Stomach (tissue), 9 donors: ENCODE results near the gene TMEM132D. TPM values are rescaled to one million over a fixed set of nuclear protein-coding genes. Genes with fewer than 3 reads are reported as not detected.
A peak's percentile ranks its signal among the peaks of the same experiment; 100 is the strongest.

Experiments used
- DNase-seq, 2 donors: peaks; one replicate each; pipeline versions ENCODE4 v3.0.0 to v3.0.0-alpha.2; 2013 to 2019
- H3K27ac ChIP-seq, 5 donors: fragments of 200-600 bp in 4 of 5; sonication (generic) in 4 of 5; one replicate each; pipeline ENCODE4 v1.5.1; 2013 to 2019; ENCODE audit warnings: mild to moderate bottlenecking in 1 of 5, moderate library complexity in 1 of 5
- H3K27me3 ChIP-seq, 3 donors: fragments of 200-600 bp; sonication (generic); one replicate each; pipeline ENCODE4 v1.5.1; 2017 to 2019; ENCODE audit warnings: mixed run types in 1 of 3
- H3K36me3 ChIP-seq, 4 donors: fragments of 200-600 bp; sonication (generic); 1 replicate in 3 of 4; 2 replicates in 1 of 4; pipeline ENCODE4 v1.5.1; 2016 to 2019
- H3K4me1 ChIP-seq, 4 donors: fragments of 200-600 bp; sonication (generic); one replicate each; pipeline ENCODE4 v1.5.1; 2016 to 2019
- H3K4me3 ChIP-seq, 4 donors: fragments of 200-600 bp; sonication (generic) in 3 of 4; one replicate each; pipeline ENCODE4 v1.5.1; 2016 to 2019; ENCODE audit warnings: mild to moderate bottlenecking in 1 of 4
- H3K9me3 ChIP-seq, 4 donors: fragments of 200-600 bp; sonication (generic); one replicate each; pipeline ENCODE4 v1.5.1; 2016 to 2019
- CTCF ChIP-seq, 7 experiments: fragments of 450-650 bp in 4 of 7; fragments of 200-600 bp in 3 of 7; sonication (generic) in 3 of 7; IDR thresholded peaks; one replicate each; pipeline ENCODE4 v1.5.1; 2016 to 2019; ENCODE audit warnings: antibody characterized with exemption in 7 of 7, control low read depth in 2 of 7, mild to moderate bottlenecking in 1 of 7
- EP300 ChIP-seq: sonication (generic); formaldehyde crosslinking; IDR thresholded peaks from one replicate; pipeline ENCODE4 v1.6.1; 2017; ENCODE audit warnings: antibody characterized with exemption
- POLR2A ChIP-seq, 4 donors: fragments of 450-650 bp; IDR thresholded peaks; one replicate each; pipeline ENCODE4 v1.6.1; 2016; ENCODE audit warnings: antibody characterized with exemption in 4 of 4, control low read depth in 2 of 4, mild to moderate bottlenecking in 1 of 4, moderate library complexity in 1 of 4
- POLR2AphosphoS5 ChIP-seq, 3 donors: sonication (generic); formaldehyde crosslinking; IDR thresholded peaks; one replicate each; pipeline ENCODE4 v1.6.1; 2016; ENCODE audit warnings: antibody characterized with exemption in 3 of 3
- WGBS, 5 donors: extraction: QIAGEN DNeasy Blood & Tissue Kit in 3 of 5; methylation state at CpG; one replicate each; pipeline versions ENCODE4 v1.1.5 to v1.1.7; 2013 to 2018; 5-methylcytosine and 5-hydroxymethylcytosine counted together
- intact Hi-C: fragments of 100-400 bp; cut with DNase I; formaldehyde crosslinking; loops from one replicate; pipeline ENCODE4 v1.15.1; 2023; ENCODE audit warnings: low total_unique reads
- polyA plus RNA-seq, 3 donors: library from polyadenylated mRNA; stranded (reverse); fragments of 200-250 nt; gene quantifications; one replicate each; pipeline ENCODE4 v1.2.3, GENCODE V29; 2013
- total RNA-seq, 5 donors: library from RNA; depleted of rRNA; stranded (reverse); fragments of >200 nt; gene quantifications; one replicate each; pipeline versions ENCODE4 v1.1.0 to v1.2.3, GENCODE V29; 2014 to 2016
- donor health status: healthy with polysubstance abuse.
- donor health status: Bipolar disorder and iron deficiency.
- donor health status: healthy.

TMEM132D gene
- total and polyA plus RNA-seq, 8 donors: 0.29 to 0.92 TPM; not detected in 6

GRCh38 chr12:129409281-129409680, 494.5 kb downstream of the TMEM132D start:
- Histone ChIP-seq H3K4me1 (no peaks in the 10 kb centered on the region), H3K27me3 (no peaks in the 10 kb centered on the region), H3K9me3 (no peaks in the 10 kb centered on the region), H3K36me3 (no peaks in the 10 kb centered on the region), H3K27ac (no peak overlapping the region), H3K4me3 (no peak overlapping the region)
- WGBS, 5 donors: 78 to 84% (median 81%) methylated on average over 8 of the region's 8 CpGs
- no peak for TF ChIP-seq POLR2A (IDR thresholded peaks at IDR 0.05)
- TF ChIP-seq CTCF (IDR thresholded peaks at IDR 0.05): no peak
- TF ChIP-seq EP300: no peak
- no peak for TF ChIP-seq POLR2AphosphoS5 (IDR thresholded peaks at IDR 0.05)
- intact Hi-C loops: no loop called here
- no peak for DNase-seq

GRCh38 chr12:129404556-129404955, 499.3 kb downstream of the TMEM132D start:
- Histone ChIP-seq H3K27ac (no peak overlapping the region), H3K27me3 (no peaks in the 10 kb centered on the region), H3K4me1 (peaks cover 0 to 5% (median 0%) of the 10 kb centered on the region in 4 donors), H3K36me3 (no peaks in the 10 kb centered on the region), H3K9me3 (no peaks in the 10 kb centered on the region), H3K4me3 (no peak overlapping the region)
- TF ChIP-seq EP300 (no peak), CTCF (IDR thresholded peaks at IDR 0.05) (no peak), POLR2A (IDR thresholded peaks at IDR 0.05) (no peak), POLR2AphosphoS5 (IDR thresholded peaks at IDR 0.05) (no peak)
- no peak for DNase-seq
- intact Hi-C loops: no loop called here
- WGBS, 5 donors: 43 to 57% (median 45%) methylated on average over 4 of the region's 4 CpGs

- Histone ChIP-seq H3K27me3 (no peaks in the 10 kb centered on the region), H3K4me3 (no peak overlapping the region), H3K9me3 (peaks cover 0 to 8% (median 0%) of the 10 kb centered on the region in 4 donors), H3K27ac (no peak overlapping the region), H3K4me1 (peaks cover 0 to 5% (median 0%) of the 10 kb centered on the region in 4 donors), H3K36me3 (no peaks in the 10 kb centered on the region)
- intact Hi-C loops: no loop called here
- TF ChIP-seq CTCF (IDR thresholded peaks at IDR 0.05): no peak
- TF ChIP-seq POLR2AphosphoS5 (IDR thresholded peaks at IDR 0.05): peak in 2 of 3 donors; percentile 18 to 34
- no peak for TF ChIP-seq POLR2A (IDR thresholded peaks at IDR 0.05)
- TF ChIP-seq EP300: no peak
- peak; percentile 5 to 75 for DNase-seq
- WGBS, 5 donors: 24 to 56% (median 30%) methylated on average over 4 of the region's 4 CpGs
Observed at GRCh38 chr12:129401572-129401971, 502.3 kb downstream of the TMEM132D start.

GRCh38 chr12:129394177-129394825, 509.5 kb downstream of the TMEM132D start:
- 67 to 84% (median 79%) methylated on average over 16 of the region's 16 CpGs for WGBS, 5 donors
- no peaks in the 10 kb centered on the region for H3K36me3 ChIP-seq
- intact Hi-C loops: no loop called here
- H3K27me3 ChIP-seq: no peaks in the 10 kb centered on the region
- TF ChIP-seq POLR2A (IDR thresholded peaks at IDR 0.05) (no peak), CTCF (IDR thresholded peaks at IDR 0.05) (no peak), EP300 (no peak), POLR2AphosphoS5 (IDR thresholded peaks at IDR 0.05) (no peak)
- H3K4me1 ChIP-seq: no peaks in the 10 kb centered on the region
- H3K27ac ChIP-seq: no peak overlapping the region
- H3K4me3 ChIP-seq: no peak overlapping the region
- peaks cover 0 to 8% (median 0%) of the 10 kb centered on the region in 4 donors for H3K9me3 ChIP-seq
- no peak for DNase-seq
